K562 (cell line): ENCODE results near the gene TIA1. TPM values are rescaled to one million over a fixed set of nuclear protein-coding genes. Genes with fewer than 3 reads are reported as not detected.

ENCODE experiments used
- FIP1L1 ChIP-seq: fragments of 200-400 bp; formaldehyde crosslinking; IDR thresholded peaks from 2 replicates; pipeline ENCODE4 v1.6.1; 2018; ENCODE audit warnings: mild to moderate bottlenecking, low read depth, low read length; ENCODE audit not compliant: poor library complexity, severe bottlenecking
- GATAD2A ChIP-seq: fragments of 450-650 bp; IDR thresholded peaks from 2 replicates; pipeline ENCODE4 v1.6.1; 2017
- HES1 ChIP-seq: fragments of 450-650 bp; IDR thresholded peaks from 2 replicates; pipeline ENCODE4 v1.6.1; 2016; ENCODE audit warnings: low read depth, mild to moderate bottlenecking, moderate library complexity
- HIVEP1 ChIP-seq: fragments of 250-450 bp; sonication (Bioruptor Pico); IDR thresholded peaks from 2 replicates; pipeline ENCODE4 v1.4.0; 2020; ENCODE audit warnings: mild to moderate bottlenecking
- KDM1A ChIP-seq, 2 experiments: fragments of 450-650 bp; IDR thresholded peaks; 2 replicates each; pipeline ENCODE4 v1.6.1; 2016; ENCODE audit warnings: mild to moderate bottlenecking in 2 of 2
- MED1 ChIP-seq: sonication (generic); formaldehyde crosslinking; IDR thresholded peaks from 2 replicates; pipeline ENCODE4 v1.8.1; 2023; ENCODE audit warnings: missing genetic modification reagents, borderline replicate concordance
- MLLT1 ChIP-seq, 2 experiments: fragments of 450-650 bp; IDR thresholded peaks; 2 replicates each; pipeline ENCODE4 v1.6.1; 2016
- MLX ChIP-seq, 2 experiments: fragments of 450-650 bp in 1 of 2; sonication (generic) in 1 of 2; formaldehyde crosslinking; conservative IDR thresholded peaks; 2 replicates each; pipeline versions ENCODE4 v1.4.0 to v1.8.1; 2020 to 2022; ENCODE audit warnings: mild to moderate bottlenecking in 1 of 2, missing genetic modification reagents in 1 of 2
- NONO ChIP-seq, 2 experiments: fragments of 200-400 bp in 1 of 2; fragments of 450-650 bp in 1 of 2; formaldehyde crosslinking in 1 of 2; IDR thresholded peaks; 2 replicates each; pipeline ENCODE4 v1.6.1; 2017; ENCODE audit warnings: low read depth in 2 of 2, mild to moderate bottlenecking in 2 of 2, moderate library complexity in 2 of 2, low read length in 1 of 2
- POLR3G ChIP-seq: IDR thresholded peaks from 2 replicates; pipeline ENCODE4 v1.6.1; 2011; ENCODE audit not compliant: insufficient read length, insufficient replicate concordance; ENCODE audit errors: extremely low read depth
- PURB ChIP-seq: sonication (generic); formaldehyde crosslinking; IDR thresholded peaks from 2 replicates; pipeline ENCODE4 v1.9.0; 2021; ENCODE audit warnings: low read depth, mild to moderate bottlenecking, missing genetic modification reagents
- RBM39 ChIP-seq: fragments of 200-400 bp; formaldehyde crosslinking; optimal IDR thresholded peaks from 2 replicates; pipeline ENCODE3; 2018; ENCODE audit warnings: low read depth, low read length
- RNF2 ChIP-seq: sonication (generic); IDR thresholded peaks from 2 replicates; pipeline ENCODE4 v1.6.1; 2016
- SIN3A ChIP-seq, 2 experiments: fragments of 150-350 bp in 1 of 2; IDR thresholded peaks; 2 replicates each; pipeline ENCODE4 v1.6.1; 2011 to 2016; ENCODE audit warnings: borderline replicate concordance in 2 of 2, low read depth in 2 of 2, low read length in 2 of 2, mild to moderate bottlenecking in 2 of 2, moderate library complexity in 2 of 2; ENCODE audit not compliant: control insufficient read depth in 1 of 2
- TAF15 ChIP-seq: fragments of 200-400 bp; formaldehyde crosslinking; IDR thresholded peaks from 2 replicates; pipeline ENCODE4 v1.6.1; 2017; ENCODE audit warnings: mild to moderate bottlenecking, low read depth, low read length, moderate library complexity
- TCF15 ChIP-seq: fragments of 250-450 bp; sonication (Bioruptor Pico); IDR thresholded peaks from 2 replicates; pipeline ENCODE4 v1.8.0; 2022; ENCODE audit warnings: moderate library complexity, mild to moderate bottlenecking, inconsistent platforms
- THAP12 ChIP-seq: fragments of 250-450 bp; sonication (Bioruptor Pico); IDR thresholded peaks from 2 replicates; pipeline ENCODE4 v1.9.0; 2021; ENCODE audit warnings: mild to moderate bottlenecking, inconsistent platforms
- XRCC5 ChIP-seq: fragments of 200-400 bp; formaldehyde crosslinking; IDR thresholded peaks from 2 replicates; pipeline ENCODE4 v1.6.1; 2017; ENCODE audit warnings: low read depth, mild to moderate bottlenecking, low read length
- ZFP36 ChIP-seq: fragments of 150-350 bp; IDR thresholded peaks from 2 replicates; pipeline ENCODE4 v1.6.1; 2018; ENCODE audit warnings: low read length, low read depth; ENCODE audit not compliant: partially characterized antibody
- ZNF212 ChIP-seq: fragments of 450-650 bp; formaldehyde crosslinking; IDR thresholded peaks from 2 replicates; pipeline ENCODE4 v1.4.0; 2020; ENCODE audit warnings: mild to moderate bottlenecking
- ZNF766 ChIP-seq: fragments of 200-800 bp; sonication (Bioruptor generic); conservative IDR thresholded peaks from 2 replicates; pipeline ENCODE4 v1.6.1; 2016; ENCODE audit warnings: missing genetic modification characterization, missing compliant biosample characterization
- ZSCAN29 ChIP-seq: fragments of 450-650 bp; IDR thresholded peaks from 2 replicates; pipeline ENCODE4 v1.6.1; 2017
- polyA plus RNA-seq, 8 experiments: library from polyadenylated mRNA; depleted of rRNA in 4 of 8; stranded (reverse) in 5 of 8; unstranded in 3 of 8; fragments of >200 nt; fragmentation: Nextera tagmentation in 2 of 8; fragmentation: Illumina TruSeq in 1 of 8; extraction: Ambion mirVana in 2 of 8; extraction: Trizol in 1 of 8; gene quantifications; 2 replicates each; pipeline versions ENCODE4 v1.2.1 to v1.2.3, GENCODE V29; 2011 to 2014; ENCODE audit warnings: inconsistent platforms in 1 of 8, missing spikeins in 1 of 8
- total RNA-seq, 7 experiments: library from RNA; depleted of rRNA in 6 of 7; stranded (reverse); fragments of >200 nt in 6 of 7; fragmentation: Illumina TruSeq in 2 of 7; extraction: Trizol in 2 of 7; gene quantifications; 2 replicates each; pipeline versions ENCODE4 v1.2.1 to v1.2.3, GENCODE V29; 2011 to 2021; ENCODE audit warnings: low replicate concordance in 1 of 7

Gene TIA1
- total and polyA plus RNA-seq, 9 of the 15 experiments (the other 6 are each of a cell fraction or from before 2014, with no cell fraction given), result 25.3 to 129 (median 79.6) TPM

GRCh38 chr2:70190418-70191243, 57.8 kb downstream of the TIA1 start, which contains the start of gene C2orf42 (continued):
- TF ChIP-seq MLX (CRISPR knock-in tag; conservative IDR thresholded peaks at IDR 0.05), result no peak
- TF ChIP-seq POLR3G, result no peak
- TF ChIP-seq HIVEP1, result no peak
- TF ChIP-seq MLLT1 (IDR thresholded peaks at IDR 0.05), result peak in 1 of 2 experiments; percentile 62; a peak in 1 of 4 replicates
- TF ChIP-seq GATAD2A, result 0 out of 2 replicates have a peak, but pooled peaks have one; percentile 10
- peak in 1 of 2 experiments; percentile 62; a peak in 2 of 4 replicates for TF ChIP-seq KDM1A (IDR thresholded peaks at IDR 0.05)
- no peak for TF ChIP-seq RBM39
- TF ChIP-seq ZSCAN29, result no peak
- peak; percentile 72 for TF ChIP-seq ZNF766 (CRISPR knock-in tag)
- TF ChIP-seq THAP12 (CRISPR knock-in tag), result peak; percentile 63; the same call in 1 of the 2 replicates
- peak in 1 of 2 experiments; percentile 33; a peak in 1 of 4 replicates for TF ChIP-seq NONO (IDR thresholded peaks at IDR 0.05; ENCODE audit: low read depth in 2 of 2, low read length in 1 of 2)
- TF ChIP-seq ZNF212 (CRISPR knock-in tag), result no peak
- TF ChIP-seq PURB, result no peak
- TF ChIP-seq TCF15 (CRISPR knock-in tag), result no peak
- TF ChIP-seq TAF15, result no peak
- no peak for TF ChIP-seq FIP1L1
- TF ChIP-seq RNF2, result 0 out of 2 replicates have a peak, but pooled peaks have one; percentile 35
- TF ChIP-seq XRCC5, result peak; percentile 73; the same call in 1 of the 2 replicates
- TF ChIP-seq SIN3A (IDR thresholded peaks at IDR 0.05; ENCODE audit: borderline replicate concordance in 2 of 2, control insufficient read depth in 1 of 2, low read depth in 2 of 2, low read length in 2 of 2), result peak in 1 of 2 experiments; percentile 19; a peak in 1 of 4 replicates
- TF ChIP-seq ZFP36, result peak; percentile 57
- TF ChIP-seq HES1, result no peak
- no peak for TF ChIP-seq MED1 (CRISPR knock-in tag)
